Gastroesophageal sphincter (tissue), 4 donors: ENCODE data around the gene CMTM5. TPM values are rescaled to one million over a fixed set of nuclear protein-coding genes. Genes with fewer than 3 reads are reported as not detected.
A peak's percentile ranks its signal among the peaks of the same experiment; 100 is the strongest.

Experiments used
- ATAC-seq: fragments of 150-250 bp; one replicate; pipeline ENCODE4 v1.9.1; 2016; ENCODE audit warnings: mild to moderate bottlenecking, moderate library complexity
- H3K27ac ChIP-seq, 4 donors: fragments of 200-600 bp; sonication (generic) in 3 of 4; 1 replicate in 3 of 4; 2 replicates in 1 of 4; pipeline ENCODE4 v1.5.1; 2016 to 2019
- H3K27me3 ChIP-seq: fragments of 200-600 bp; sonication (generic); one replicate; pipeline ENCODE4 v1.5.1; 2019
- H3K36me3 ChIP-seq, 2 donors: fragments of 200-600 bp; sonication (generic); one replicate each; pipeline ENCODE4 v1.5.1; 2019; ENCODE audit warnings: control low read depth in 1 of 2
- H3K4me1 ChIP-seq, 3 donors: fragments of 200-600 bp; sonication (generic); 1 replicate in 2 of 3; 2 replicates in 1 of 3; pipeline ENCODE4 v1.5.1; 2016 to 2019; ENCODE audit warnings: control low read depth in 2 of 3
- H3K4me3 ChIP-seq, 2 donors: fragments of 200-600 bp; sonication (generic); one replicate each; pipeline ENCODE4 v1.5.1; 2019; ENCODE audit warnings: mild to moderate bottlenecking in 1 of 2, moderate library complexity in 1 of 2
- H3K9me3 ChIP-seq, 3 donors: fragments of 200-600 bp; sonication (generic); one replicate each; pipeline ENCODE4 v1.5.1; 2017 to 2019; ENCODE audit warnings: control low read depth in 2 of 3
- EP300 ChIP-seq: sonication (generic); formaldehyde crosslinking; IDR thresholded peaks from one replicate; pipeline ENCODE4 v1.6.1; 2017; ENCODE audit warnings: antibody characterized with exemption, mild to moderate bottlenecking
- POLR2A ChIP-seq, 2 donors: fragments of 450-650 bp; IDR thresholded peaks; one replicate each; pipeline ENCODE4 v1.6.1; 2017; ENCODE audit warnings: antibody characterized with exemption in 2 of 2, mild to moderate bottlenecking in 2 of 2, moderate library complexity in 1 of 2
- POLR2AphosphoS5 ChIP-seq: sonication (generic); formaldehyde crosslinking; IDR thresholded peaks from one replicate; pipeline ENCODE4 v1.6.1; 2017; ENCODE audit warnings: antibody characterized with exemption
- WGBS, 2 donors: methylation state at CpG; one replicate each; pipeline ENCODE4 v1.1.5; 2018; ENCODE audit warnings: low coverage in 1 of 2; 5-methylcytosine and 5-hydroxymethylcytosine counted together
- total RNA-seq, 4 donors: library from RNA; depleted of rRNA; stranded (reverse); fragments of >200 nt; gene quantifications; one replicate each; pipeline ENCODE4 v1.1.0, GENCODE V29; 2016
- TF ChIP-seq, protein P1 (sequence below), 4 experiments: fragments of 200-600 bp in 2 of 4; fragments of 450-650 bp in 2 of 4; sonication (generic) in 1 of 4; IDR thresholded peaks; one replicate each; pipeline ENCODE4 v1.5.1; 2017 to 2019; ENCODE audit warnings: antibody characterized with exemption in 4 of 4, mild to moderate bottlenecking in 2 of 4, moderate library complexity in 2 of 4

CMTM5 gene
- total RNA-seq, 4 donors from 2014 or later: 0.81 to 2.3 (median 1.2) TPM; not detected in 1

DNA sequence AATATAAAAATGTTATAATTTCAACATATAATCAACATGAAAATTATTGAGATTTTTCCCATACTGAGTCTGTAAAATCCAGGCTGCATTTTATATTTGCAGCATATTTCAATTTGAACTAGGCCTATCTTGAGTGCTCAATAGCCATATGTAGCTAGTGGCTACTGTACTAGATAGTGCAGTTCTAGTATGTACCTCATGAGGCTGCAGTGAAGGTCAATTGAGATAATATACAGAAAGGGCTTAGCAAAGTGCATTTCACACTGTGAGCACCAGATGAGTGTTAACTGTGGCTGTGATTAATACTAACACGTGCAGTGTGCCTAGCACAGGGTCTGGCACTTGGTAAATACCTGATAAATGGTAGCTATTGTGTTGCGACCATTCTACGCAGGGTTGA, 18.8 kb upstream of the CMTM5 start:
- Histone ChIP-seq H3K4me3 (no peak overlapping the region), H3K36me3 (peaks cover 0 to 45% of the 10 kb centered on the region in 2 donors), H3K9me3 (no peaks in the 10 kb centered on the region), H3K27ac (peak overlapping the region in 2 of 4 donors; percentile 33 to 63), H3K27me3 (no peaks in the 10 kb centered on the region), H3K4me1 (peaks cover 0 to 51% (median under 1%) of the 10 kb centered on the region in 3 donors)
- no peak for ATAC-seq
- no peak for TF ChIP-seq POLR2A (IDR thresholded peaks at IDR 0.05)
- TF ChIP-seq EP300: no peak
- TF ChIP-seq POLR2AphosphoS5: no peak
- TF ChIP-seq, protein P1, sequence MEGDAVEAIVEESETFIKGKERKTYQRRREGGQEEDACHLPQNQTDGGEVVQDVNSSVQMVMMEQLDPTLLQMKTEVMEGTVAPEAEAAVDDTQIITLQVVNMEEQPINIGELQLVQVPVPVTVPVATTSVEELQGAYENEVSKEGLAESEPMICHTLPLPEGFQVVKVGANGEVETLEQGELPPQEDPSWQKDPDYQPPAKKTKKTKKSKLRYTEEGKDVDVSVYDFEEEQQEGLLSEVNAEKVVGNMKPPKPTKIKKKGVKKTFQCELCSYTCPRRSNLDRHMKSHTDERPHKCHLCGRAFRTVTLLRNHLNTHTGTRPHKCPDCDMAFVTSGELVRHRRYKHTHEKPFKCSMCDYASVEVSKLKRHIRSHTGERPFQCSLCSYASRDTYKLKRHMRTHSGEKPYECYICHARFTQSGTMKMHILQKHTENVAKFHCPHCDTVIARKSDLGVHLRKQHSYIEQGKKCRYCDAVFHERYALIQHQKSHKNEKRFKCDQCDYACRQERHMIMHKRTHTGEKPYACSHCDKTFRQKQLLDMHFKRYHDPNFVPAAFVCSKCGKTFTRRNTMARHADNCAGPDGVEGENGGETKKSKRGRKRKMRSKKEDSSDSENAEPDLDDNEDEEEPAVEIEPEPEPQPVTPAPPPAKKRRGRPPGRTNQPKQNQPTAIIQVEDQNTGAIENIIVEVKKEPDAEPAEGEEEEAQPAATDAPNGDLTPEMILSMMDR (IDR thresholded peaks at IDR 0.05): no peak
- whole genome bisulfite sequencing, 2 donors: 67 to 100% methylated on average over 1 to 3 of the region's 3 CpGs

DNA sequence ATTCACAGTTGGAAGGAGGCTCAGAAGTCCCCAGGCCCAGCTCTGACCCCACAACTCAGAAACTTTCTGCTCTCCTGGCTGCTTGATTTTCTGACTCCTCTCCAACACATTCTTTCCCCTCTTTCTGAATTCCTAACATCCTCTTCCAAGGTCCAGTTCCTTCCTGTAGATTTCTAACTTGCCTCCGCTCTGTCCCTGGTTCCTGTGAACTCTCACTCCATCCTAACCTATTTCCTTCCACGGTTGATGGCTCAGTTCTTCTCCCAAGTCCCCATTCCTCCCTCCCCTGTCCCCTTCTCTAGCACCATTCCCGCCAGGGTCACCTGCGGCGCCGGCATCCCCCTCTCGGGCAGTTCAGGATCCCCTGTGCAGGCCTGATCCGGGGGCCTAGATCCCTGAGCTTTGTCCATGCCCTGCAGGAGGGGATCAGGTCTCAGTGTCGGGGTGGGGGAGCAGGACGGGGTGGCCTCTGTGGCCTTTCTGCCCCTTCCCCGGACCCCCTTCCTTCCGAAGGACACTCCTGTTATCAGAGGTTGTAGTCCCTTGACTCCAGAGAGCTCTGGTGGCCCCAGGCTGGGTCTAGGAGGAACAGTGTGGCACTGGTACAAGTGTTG, 18.2 kb upstream of the CMTM5 start:
- Histone ChIP-seq H3K27ac (peak overlapping the region in 3 of 4 donors; percentile 33 to 63 (median 63)), H3K9me3 (no peaks in the 10 kb centered on the region), H3K36me3 (peaks cover 0 to 45% of the 10 kb centered on the region in 2 donors), H3K27me3 (no peaks in the 10 kb centered on the region), H3K4me3 (no peak overlapping the region), H3K4me1 (peaks cover 0 to 54% (median 6%) of the 10 kb centered on the region in 3 donors)
- ATAC-seq: no peak
- 40 to 50% methylated on average over 1 to 3 of the region's 12 CpGs for WGBS, 2 donors
- TF ChIP-seq POLR2AphosphoS5 (no peak), POLR2A (IDR thresholded peaks at IDR 0.05) (no peak), EP300 (no peak)
- TF ChIP-seq, protein P1 (IDR thresholded peaks at IDR 0.05): no peak

DNA sequence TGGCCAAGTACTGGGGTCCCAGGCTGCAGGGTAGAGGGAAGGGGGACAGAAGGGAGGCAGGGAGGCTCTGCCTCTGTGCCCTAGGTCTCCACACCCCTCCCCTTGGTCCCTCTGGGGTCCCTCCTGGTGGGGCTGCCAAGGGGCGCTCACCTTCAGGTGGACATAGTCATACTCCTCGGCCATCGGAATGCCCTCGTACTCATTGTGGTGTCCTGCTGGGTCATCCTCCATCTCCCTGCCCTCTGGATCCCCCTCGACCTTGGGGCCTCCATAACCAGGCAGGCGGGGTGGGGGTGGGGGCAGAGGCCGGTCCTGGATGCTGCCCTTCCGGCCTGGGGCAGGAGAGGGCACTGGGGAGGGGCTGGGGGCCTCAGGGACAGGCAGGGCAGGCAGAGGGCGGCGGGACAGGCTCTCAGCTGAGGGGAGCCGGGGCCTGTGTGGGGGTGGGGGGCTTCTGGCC, 17.6 kb upstream of the CMTM5 start:
- TF ChIP-seq POLR2A (IDR thresholded peaks at IDR 0.05): no peak
- no peak for TF ChIP-seq EP300
- Histone ChIP-seq H3K27ac (peak overlapping the region in 3 of 4 donors; percentile 33 to 63 (median 63)), H3K4me1 (peaks cover 0 to 59% (median 11%) of the 10 kb centered on the region in 3 donors), H3K4me3 (no peak overlapping the region), H3K27me3 (no peaks in the 10 kb centered on the region), H3K36me3 (peaks cover 0 to 45% of the 10 kb centered on the region in 2 donors), H3K9me3 (no peaks in the 10 kb centered on the region)
- WGBS, 2 donors: no CpG with 5 or more reads among the region's 11 CpGs
- no peak for ATAC-seq

DNA sequence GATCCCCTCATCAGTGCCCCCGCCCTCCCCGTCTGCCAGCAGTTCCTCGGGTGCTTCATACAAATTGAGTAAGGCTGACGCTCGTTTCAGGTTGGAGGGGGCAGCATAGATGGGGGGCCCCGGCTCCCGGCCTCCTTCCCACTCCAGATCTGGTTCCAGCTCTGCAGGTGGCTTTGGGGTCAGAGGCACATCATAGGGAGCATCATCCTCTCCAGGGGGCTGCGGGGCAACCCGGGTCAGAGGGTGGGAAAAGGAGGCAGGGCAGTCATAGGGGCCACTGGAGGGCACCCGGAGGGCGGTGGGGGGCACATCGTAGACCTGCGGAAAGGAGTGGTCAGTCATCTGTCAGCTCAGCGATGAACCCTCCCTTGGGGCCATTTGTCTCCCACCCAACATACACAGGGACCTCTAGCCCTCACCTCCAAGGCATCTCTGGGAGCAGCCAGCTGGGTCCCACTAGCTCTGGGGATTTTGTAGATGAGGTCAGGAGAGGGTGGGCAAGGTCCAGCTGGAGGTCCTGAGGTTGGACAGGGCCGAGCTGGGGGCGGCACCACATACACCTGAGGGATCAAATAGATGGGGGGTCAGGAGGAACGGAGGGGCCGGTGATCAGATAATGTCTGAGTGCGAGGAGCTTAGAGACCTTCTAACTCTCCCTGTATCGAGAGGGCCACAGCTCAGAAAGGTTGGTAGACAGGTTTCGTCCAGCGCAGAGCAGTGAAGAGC, 17.0 kb upstream of the CMTM5 start:
- Histone ChIP-seq H3K36me3 (peaks cover 0 to 45% of the 10 kb centered on the region in 2 donors), H3K4me3 (no peak overlapping the region), H3K27ac (peak overlapping the region in 3 of 4 donors; percentile 60 to 63 (median 63)), H3K9me3 (no peaks in the 10 kb centered on the region), H3K4me1 (peaks cover 0 to 66% (median 11%) of the 10 kb centered on the region in 3 donors), H3K27me3 (no peaks in the 10 kb centered on the region)
- no peak for ATAC-seq
- 78% methylated on average over 6 of the region's 22 CpGs; no CpG with 5 or more reads in 1 of the 2 donors for WGBS, 2 donors
- TF ChIP-seq POLR2AphosphoS5: no peak
- TF ChIP-seq POLR2A (IDR thresholded peaks at IDR 0.05): no peak
- TF ChIP-seq, protein P1 (IDR thresholded peaks at IDR 0.05): no peak
- TF ChIP-seq EP300: no peak

DNA sequence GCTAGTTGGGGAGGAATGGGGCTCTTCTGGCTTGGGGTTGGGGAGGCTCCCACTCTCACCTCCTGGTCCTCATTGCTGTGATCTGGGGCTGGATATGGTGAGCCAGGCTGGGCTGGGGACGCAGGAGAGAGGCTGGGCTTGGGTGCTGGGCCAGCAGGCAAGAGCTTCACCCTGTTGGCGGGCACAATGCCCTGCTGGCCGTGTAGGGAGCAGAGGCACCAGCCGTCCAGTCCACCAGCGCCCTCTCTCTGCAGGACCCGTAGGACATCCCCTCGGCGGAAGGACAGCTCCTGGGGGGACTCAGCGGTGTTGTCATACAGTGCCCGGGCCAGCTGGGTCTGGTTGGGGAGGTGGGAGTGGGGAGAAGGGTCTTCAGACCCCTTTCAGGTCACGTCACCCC, 16.4 kb upstream of the CMTM5 start:
- peaks cover 0 to 71% (median 14%) of the 10 kb centered on the region in 3 donors for H3K4me1 ChIP-seq

More for the DNA sequence above, 16.4 kb upstream of the CMTM5 start:
- Histone ChIP-seq H3K27me3 (peaks cover 5% of the 10 kb centered on the region), H3K4me3 (no peak overlapping the region), H3K9me3 (no peaks in the 10 kb centered on the region), H3K27ac (peak overlapping the region in 3 of 4 donors; percentile 60 to 63 (median 63)), H3K36me3 (peaks cover 0 to 45% of the 10 kb centered on the region in 2 donors)
- WGBS, 2 donors: 65% methylated on average over 6 of the region's 11 CpGs; no CpG with 5 or more reads in 1 of the 2 donors
- ATAC-seq: no peak
- no peak for TF ChIP-seq EP300
- no peak for TF ChIP-seq POLR2A (IDR thresholded peaks at IDR 0.05)
- no peak for TF ChIP-seq POLR2AphosphoS5
- TF ChIP-seq, protein P1 (IDR thresholded peaks at IDR 0.05): no peak
